GM23338 (cell line): ENCODE results near the gene KAT2B. TPM values are rescaled to one million over a fixed set of nuclear protein-coding genes. Genes with fewer than 3 reads are reported as not detected.

Source experiments
- ATAC-seq: fragments of 200-7000 bp; cut with Tn5 transposase; 3 replicates; pipeline ENCODE4 v1.9.1; 2020
- DNase-seq: peaks from one replicate; pipeline ENCODE4 v3.0.0-alpha.2; 2015; ENCODE audit warnings: low spot score
- H2AFZ ChIP-seq: fragments of 200-600 bp; sonication (generic); 2 replicates; pipeline ENCODE4 v1.8.0; 2016; ENCODE audit warnings: antibody characterized with exemption, mild to moderate bottlenecking, moderate library complexity
- H3F3A ChIP-seq: fragments of 200-600 bp; sonication (generic); replicated peaks from 2 replicates; pipeline ENCODE4 v1.8.0; 2017; ENCODE audit warnings: antibody characterized with exemption, mixed run types, low read depth
- H3K27ac ChIP-seq: fragments of 200-600 bp; sonication (generic); 2 replicates; pipeline ENCODE4 v1.6.1; 2016; ENCODE audit warnings: low read depth
- H3K27me3 ChIP-seq: fragments of 200-600 bp; sonication (generic); 2 replicates; pipeline ENCODE4 v1.8.0; 2016; ENCODE audit warnings: mild to moderate bottlenecking, mixed run types, moderate library complexity; ENCODE audit not compliant: insufficient read depth
- H3K36me3 ChIP-seq: fragments of 200-600 bp; sonication (generic); 2 replicates; pipeline ENCODE4 v1.8.0; 2016; ENCODE audit warnings: mild to moderate bottlenecking; ENCODE audit not compliant: insufficient read depth
- H3K4me1 ChIP-seq: fragments of 200-600 bp; sonication (generic); 2 replicates; pipeline ENCODE4 v1.8.0; 2016; ENCODE audit warnings: mild to moderate bottlenecking, moderate library complexity; ENCODE audit not compliant: insufficient read depth
- H3K4me2 ChIP-seq: fragments of 200-600 bp; sonication (generic); 2 replicates; pipeline ENCODE4 v1.7.1; 2017; ENCODE audit warnings: mixed run types
- H3K4me3 ChIP-seq: fragments of 200-600 bp; sonication (generic); 2 replicates; pipeline ENCODE4 v1.6.1; 2016; ENCODE audit warnings: mixed run types
- H3K79me2 ChIP-seq: fragments of 200-600 bp; sonication (generic); replicated peaks from 2 replicates; pipeline ENCODE4 v1.8.0; 2017; ENCODE audit warnings: mild to moderate bottlenecking; ENCODE audit not compliant: insufficient read depth
- H3K9me2 ChIP-seq: fragments of 200-600 bp; sonication (generic); 2 replicates; pipeline ENCODE4 v1.8.0; 2017; ENCODE audit not compliant: insufficient read depth
- H4K20me1 ChIP-seq: fragments of 200-600 bp; sonication (generic); replicated peaks from 2 replicates; pipeline ENCODE4 v1.8.0; 2017; ENCODE audit warnings: mild to moderate bottlenecking; ENCODE audit not compliant: insufficient read depth
- H3K27ac Mint-ChIP-seq: 2 replicates; pipeline ENCODE4 v1.8.0; 2020; ENCODE audit warnings: inconsistent platforms, mild to moderate bottlenecking, moderate library complexity, mixed read lengths
- H3K27me3 Mint-ChIP-seq: 3 replicates; pipeline ENCODE4 v1.8.0; 2022; ENCODE audit warnings: low read depth, mild to moderate bottlenecking, moderate library complexity, mixed read lengths, inconsistent platforms; ENCODE audit not compliant: insufficient read depth, poor library complexity
- H3K36me3 Mint-ChIP-seq: 3 replicates; pipeline ENCODE4 v1.8.0; 2021; ENCODE audit warnings: low read depth, mild to moderate bottlenecking, inconsistent platforms, moderate library complexity, mixed read lengths
- H3K4me1 Mint-ChIP-seq: 3 replicates; pipeline ENCODE4 v1.8.0; 2020; ENCODE audit warnings: mild to moderate bottlenecking, inconsistent platforms, mixed read lengths
- H3K4me3 Mint-ChIP-seq: 3 replicates; pipeline ENCODE4 v1.8.0; 2021; ENCODE audit warnings: moderate library complexity, mild to moderate bottlenecking, inconsistent platforms, mixed read lengths
- H3K9me3 Mint-ChIP-seq: 3 replicates; pipeline ENCODE4 v1.8.0; 2020; ENCODE audit warnings: moderate library complexity, mild to moderate bottlenecking, inconsistent platforms, mixed read lengths
- CREB1 ChIP-seq: fragments of 250-450 bp; sonication (Bioruptor Pico); IDR thresholded peaks from 2 replicates; pipeline ENCODE4 v1.5.0; 2020; ENCODE audit warnings: low read depth, mild to moderate bottlenecking, moderate library complexity
- EZH2 ChIP-seq: fragments of 200-600 bp; sonication (generic); IDR thresholded peaks from one replicate; pipeline ENCODE4 v1.8.0; 2017; ENCODE audit warnings: antibody characterized with exemption, mild to moderate bottlenecking, low read depth; ENCODE audit not compliant: unreplicated experiment
- EZH2phosphoT487 ChIP-seq: fragments of 200-600 bp; sonication (generic); IDR thresholded peaks from one replicate; pipeline ENCODE4 v1.8.1; 2018; ENCODE audit warnings: antibody characterized with exemption; ENCODE audit not compliant: unreplicated experiment
- JUNB ChIP-seq: IDR thresholded peaks from one replicate; pipeline ENCODE4 v1.6.1; 2016; ENCODE audit warnings: antibody characterized with exemption; ENCODE audit not compliant: unreplicated experiment
- NANOG ChIP-seq: IDR thresholded peaks from 2 replicates; pipeline ENCODE4 v1.6.1; 2016; ENCODE audit warnings: antibody characterized with exemption, borderline replicate concordance
- STAT1 ChIP-seq: IDR thresholded peaks from one replicate; pipeline ENCODE4 v1.6.1; 2016; ENCODE audit warnings: antibody characterized with exemption; ENCODE audit not compliant: unreplicated experiment
- ZNF114 ChIP-seq: fragments of 250-450 bp; sonication (Bioruptor Pico); IDR thresholded peaks from 2 replicates; pipeline ENCODE4 v1.5.0; 2020; ENCODE audit warnings: mild to moderate bottlenecking, moderate library complexity
- ZNF331 ChIP-seq: fragments of 250-450 bp; sonication (Bioruptor Pico); IDR thresholded peaks from 2 replicates; pipeline ENCODE4 v1.5.0; 2020; ENCODE audit warnings: low read depth, mild to moderate bottlenecking, moderate library complexity
- ZNF462 ChIP-seq: fragments of 250-450 bp; sonication (Bioruptor Pico); IDR thresholded peaks from 2 replicates; pipeline ENCODE4 v1.5.0; 2020; ENCODE audit warnings: mild to moderate bottlenecking, moderate library complexity
- polyA plus RNA-seq: library from polyadenylated mRNA; unstranded; fragments of >200 nt; fragmentation: Nextera tagmentation; extraction: Ambion mirVana; gene quantifications from 2 replicates; pipeline ENCODE4 v1.2.1, GENCODE V29; 2016
- total RNA-seq: library from RNA; depleted of rRNA; stranded (reverse); fragments of >200 nt; shearing (Covaris generic); gene quantifications from 2 replicates; pipeline ENCODE4 v1.2.3, GENCODE V29; 2014
- TF ChIP-seq, protein P1 (sequence below): IDR thresholded peaks from 2 replicates; pipeline ENCODE4 v1.6.1; 2016; ENCODE audit warnings: antibody characterized with exemption
- TF ChIP-seq, protein P2 (sequence below): IDR thresholded peaks from one replicate; pipeline ENCODE4 v1.6.1; 2018; ENCODE audit warnings: antibody characterized with exemption; ENCODE audit not compliant: unreplicated experiment
- TF ChIP-seq, protein P3 (sequence below), 2 experiments: fragments of 200-600 bp in 1 of 2; sonication (generic) in 1 of 2; conservative IDR thresholded peaks; 2 replicates each; pipeline versions ENCODE4 v1.5.1 to v1.6.1; 2016 to 2017; ENCODE audit warnings: antibody characterized with exemption in 2 of 2, low read depth in 2 of 2, mild to moderate bottlenecking in 2 of 2, moderate library complexity in 1 of 2

The KAT2B gene
- total and polyA plus RNA-seq, 2 experiments from 2014 or later, result 1.3 to 4.4 TPM

DNA sequence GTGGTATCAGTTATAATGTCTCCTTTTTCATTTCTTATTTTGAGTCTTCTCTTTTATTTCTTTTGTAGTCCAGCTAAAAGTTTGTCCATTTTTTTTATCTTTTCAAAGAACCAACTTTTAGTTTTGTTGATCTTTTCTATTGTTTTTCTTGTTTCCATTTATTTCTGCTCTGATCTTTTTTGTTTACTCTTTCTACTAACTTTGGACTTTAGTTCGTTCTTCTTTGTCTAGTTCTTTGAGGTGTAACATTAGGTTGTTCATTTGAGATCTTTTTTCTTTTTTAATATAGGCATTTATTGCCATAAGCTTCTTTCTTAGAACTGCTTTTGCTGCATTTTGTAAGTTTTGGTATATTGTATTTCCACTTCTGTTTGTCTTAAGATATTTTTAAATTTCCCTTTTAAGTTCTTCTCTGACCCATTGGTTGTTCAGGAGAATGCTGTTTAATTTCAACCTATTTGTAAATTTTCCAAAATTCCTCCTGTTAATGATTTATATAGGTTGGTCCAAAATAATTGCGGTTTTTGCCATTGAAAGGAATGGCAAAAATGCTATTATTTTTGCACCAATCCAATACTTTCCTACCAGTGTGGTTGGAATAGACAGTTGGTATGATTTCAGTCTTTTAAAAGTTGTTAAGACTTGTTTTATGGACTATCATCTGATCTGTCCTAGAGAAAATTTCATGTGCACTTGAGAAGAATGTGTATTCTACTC, 51.2 kb downstream of the KAT2B start:
- Mint-ChIP-seq H3K4me3 (no peak overlapping the region), H3K4me1 (no peaks in the 10 kb centered on the region), H3K36me3 (peaks cover 8% of the 10 kb centered on the region; the same call in 1 of the 3 replicates), H3K9me3 (peaks cover 16% of the 10 kb centered on the region), H3K27me3 (no peaks in the 10 kb centered on the region), H3K27ac (no peak overlapping the region)
- ATAC-seq (no peak), DNase-seq (no peak)
- Histone ChIP-seq H3K36me3 (no peaks in the 10 kb centered on the region), H3K4me2 (no peak overlapping the region), H3K27me3 (no peaks in the 10 kb centered on the region), H3K27ac (no peak overlapping the region), H3F3A (no peaks in the 10 kb centered on the region), H3K79me2 (no peaks in the 10 kb centered on the region), H3K9me2 (peaks cover 4% of the 10 kb centered on the region; the same call in 1 of the 2 replicates), H3K4me3 (no peak overlapping the region), H4K20me1 (no peaks in the 10 kb centered on the region), H2AFZ (no peak overlapping the region), H3K4me1 (no peaks in the 10 kb centered on the region)
- TF ChIP-seq, protein P1, sequence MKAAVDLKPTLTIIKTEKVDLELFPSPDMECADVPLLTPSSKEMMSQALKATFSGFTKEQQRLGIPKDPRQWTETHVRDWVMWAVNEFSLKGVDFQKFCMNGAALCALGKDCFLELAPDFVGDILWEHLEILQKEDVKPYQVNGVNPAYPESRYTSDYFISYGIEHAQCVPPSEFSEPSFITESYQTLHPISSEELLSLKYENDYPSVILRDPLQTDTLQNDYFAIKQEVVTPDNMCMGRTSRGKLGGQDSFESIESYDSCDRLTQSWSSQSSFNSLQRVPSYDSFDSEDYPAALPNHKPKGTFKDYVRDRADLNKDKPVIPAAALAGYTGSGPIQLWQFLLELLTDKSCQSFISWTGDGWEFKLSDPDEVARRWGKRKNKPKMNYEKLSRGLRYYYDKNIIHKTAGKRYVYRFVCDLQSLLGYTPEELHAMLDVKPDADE, result no peak
- TF ChIP-seq, protein P2, sequence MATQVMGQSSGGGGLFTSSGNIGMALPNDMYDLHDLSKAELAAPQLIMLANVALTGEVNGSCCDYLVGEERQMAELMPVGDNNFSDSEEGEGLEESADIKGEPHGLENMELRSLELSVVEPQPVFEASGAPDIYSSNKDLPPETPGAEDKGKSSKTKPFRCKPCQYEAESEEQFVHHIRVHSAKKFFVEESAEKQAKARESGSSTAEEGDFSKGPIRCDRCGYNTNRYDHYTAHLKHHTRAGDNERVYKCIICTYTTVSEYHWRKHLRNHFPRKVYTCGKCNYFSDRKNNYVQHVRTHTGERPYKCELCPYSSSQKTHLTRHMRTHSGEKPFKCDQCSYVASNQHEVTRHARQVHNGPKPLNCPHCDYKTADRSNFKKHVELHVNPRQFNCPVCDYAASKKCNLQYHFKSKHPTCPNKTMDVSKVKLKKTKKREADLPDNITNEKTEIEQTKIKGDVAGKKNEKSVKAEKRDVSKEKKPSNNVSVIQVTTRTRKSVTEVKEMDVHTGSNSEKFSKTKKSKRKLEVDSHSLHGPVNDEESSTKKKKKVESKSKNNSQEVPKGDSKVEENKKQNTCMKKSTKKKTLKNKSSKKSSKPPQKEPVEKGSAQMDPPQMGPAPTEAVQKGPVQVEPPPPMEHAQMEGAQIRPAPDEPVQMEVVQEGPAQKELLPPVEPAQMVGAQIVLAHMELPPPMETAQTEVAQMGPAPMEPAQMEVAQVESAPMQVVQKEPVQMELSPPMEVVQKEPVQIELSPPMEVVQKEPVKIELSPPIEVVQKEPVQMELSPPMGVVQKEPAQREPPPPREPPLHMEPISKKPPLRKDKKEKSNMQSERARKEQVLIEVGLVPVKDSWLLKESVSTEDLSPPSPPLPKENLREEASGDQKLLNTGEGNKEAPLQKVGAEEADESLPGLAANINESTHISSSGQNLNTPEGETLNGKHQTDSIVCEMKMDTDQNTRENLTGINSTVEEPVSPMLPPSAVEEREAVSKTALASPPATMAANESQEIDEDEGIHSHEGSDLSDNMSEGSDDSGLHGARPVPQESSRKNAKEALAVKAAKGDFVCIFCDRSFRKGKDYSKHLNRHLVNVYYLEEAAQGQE, result no peak
- TF ChIP-seq CREB1 (CRISPR knock-in tag) (no peak), STAT1 (no peak), ZNF114 (no peak), EZH2phosphoT487 (no peak), NANOG (no peak), JUNB (no peak), ZNF462 (no peak), ZNF331 (CRISPR knock-in tag) (no peak), EZH2 (no peak)
- TF ChIP-seq, protein P3, sequence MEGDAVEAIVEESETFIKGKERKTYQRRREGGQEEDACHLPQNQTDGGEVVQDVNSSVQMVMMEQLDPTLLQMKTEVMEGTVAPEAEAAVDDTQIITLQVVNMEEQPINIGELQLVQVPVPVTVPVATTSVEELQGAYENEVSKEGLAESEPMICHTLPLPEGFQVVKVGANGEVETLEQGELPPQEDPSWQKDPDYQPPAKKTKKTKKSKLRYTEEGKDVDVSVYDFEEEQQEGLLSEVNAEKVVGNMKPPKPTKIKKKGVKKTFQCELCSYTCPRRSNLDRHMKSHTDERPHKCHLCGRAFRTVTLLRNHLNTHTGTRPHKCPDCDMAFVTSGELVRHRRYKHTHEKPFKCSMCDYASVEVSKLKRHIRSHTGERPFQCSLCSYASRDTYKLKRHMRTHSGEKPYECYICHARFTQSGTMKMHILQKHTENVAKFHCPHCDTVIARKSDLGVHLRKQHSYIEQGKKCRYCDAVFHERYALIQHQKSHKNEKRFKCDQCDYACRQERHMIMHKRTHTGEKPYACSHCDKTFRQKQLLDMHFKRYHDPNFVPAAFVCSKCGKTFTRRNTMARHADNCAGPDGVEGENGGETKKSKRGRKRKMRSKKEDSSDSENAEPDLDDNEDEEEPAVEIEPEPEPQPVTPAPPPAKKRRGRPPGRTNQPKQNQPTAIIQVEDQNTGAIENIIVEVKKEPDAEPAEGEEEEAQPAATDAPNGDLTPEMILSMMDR (conservative IDR thresholded peaks at IDR 0.05; ENCODE audit: low read depth in 2 of 2), result no peak
